GM21528 (cell line): Measurements from ENCODE around the gene LRRC30.

ENCODE experiments used
- ATAC-seq: cut with Tn5 transposase; IDR thresholded peaks from one replicate; pipeline ENCODE4 v1.9.1; 2021; ENCODE audit warnings: mild to moderate bottlenecking, moderate library complexity; ENCODE audit not compliant: unreplicated experiment, low FRiP score

Gene LRRC30

DNA sequence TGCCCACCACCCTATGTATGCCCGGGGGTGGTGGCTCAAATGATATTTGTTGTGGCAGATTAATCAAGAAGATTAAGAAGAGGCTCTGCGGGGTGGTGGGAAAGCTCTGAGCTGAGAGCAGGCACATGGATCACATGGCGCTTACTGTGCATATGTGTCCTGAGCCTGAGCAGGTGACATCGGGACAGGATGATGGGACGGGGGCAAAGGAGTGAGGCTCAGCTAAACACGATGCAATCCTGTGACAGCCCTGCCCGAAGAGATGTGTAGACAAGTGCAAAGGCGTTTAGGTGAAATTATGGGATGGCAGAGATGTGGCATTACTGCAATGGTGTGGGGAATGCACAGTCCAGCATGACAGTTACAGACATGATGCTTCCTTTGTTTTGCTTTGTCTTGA lies 6.0 kb downstream of the LRRC30 start:
- ATAC-seq, result no peak

DNA sequence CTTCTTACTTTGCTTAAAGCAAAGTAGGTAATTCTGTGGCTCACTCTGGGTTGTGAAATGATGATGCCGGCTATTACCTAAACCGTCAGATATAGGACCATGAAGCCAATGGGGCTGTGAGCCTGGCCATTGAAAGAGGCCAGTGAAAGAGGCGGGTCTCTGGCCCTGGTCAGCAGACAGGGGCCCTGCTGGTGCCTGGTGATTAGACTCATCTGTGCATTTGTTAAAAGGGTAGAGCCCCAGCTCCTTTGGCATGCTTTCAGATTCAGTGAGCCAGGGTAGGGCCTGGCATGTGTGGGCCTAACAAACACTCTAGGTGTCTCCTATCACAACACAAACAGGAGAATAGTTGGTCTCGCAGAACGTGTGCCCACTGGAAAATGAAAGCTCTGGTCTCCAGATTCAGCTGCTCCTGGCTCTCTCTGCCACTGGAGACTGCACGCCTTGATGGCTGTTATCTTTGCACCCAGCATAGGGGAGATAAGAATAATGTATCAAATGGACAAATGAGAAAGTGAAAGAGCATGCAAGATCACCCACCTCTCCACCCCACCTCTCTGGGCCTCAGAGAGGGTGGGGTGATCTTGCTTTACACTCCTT lies 6.9 kb downstream of the LRRC30 start:
- no peak for ATAC-seq

DNA sequence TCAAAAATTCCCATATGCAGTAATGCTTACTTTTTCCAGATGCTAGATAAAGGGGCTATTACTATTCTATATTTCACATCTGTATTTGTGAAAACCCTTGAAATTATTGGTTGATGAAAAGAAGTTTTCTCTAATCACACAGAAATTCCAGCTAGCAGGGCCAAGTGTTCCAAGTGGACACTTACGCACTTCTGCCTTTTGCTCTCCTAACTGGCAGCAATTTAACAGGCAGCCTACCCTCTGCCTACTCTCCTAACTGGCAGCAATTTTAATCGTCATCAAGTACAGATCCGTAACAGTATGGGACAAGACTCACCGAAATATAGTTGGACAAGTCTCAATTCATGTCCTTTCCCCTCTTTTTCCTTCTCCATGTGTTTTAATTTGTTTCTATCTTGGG lies 12.0 kb downstream of the LRRC30 start:
- ATAC-seq, result no peak

GRCh38 chr18:7248877-7249276 lies 18.0 kb downstream of the LRRC30 start:
- no peak for ATAC-seq

GRCh38 chr18:7254163-7254562 lies 23.3 kb downstream of the LRRC30 start:
- ATAC-seq, result no peak

DNA sequence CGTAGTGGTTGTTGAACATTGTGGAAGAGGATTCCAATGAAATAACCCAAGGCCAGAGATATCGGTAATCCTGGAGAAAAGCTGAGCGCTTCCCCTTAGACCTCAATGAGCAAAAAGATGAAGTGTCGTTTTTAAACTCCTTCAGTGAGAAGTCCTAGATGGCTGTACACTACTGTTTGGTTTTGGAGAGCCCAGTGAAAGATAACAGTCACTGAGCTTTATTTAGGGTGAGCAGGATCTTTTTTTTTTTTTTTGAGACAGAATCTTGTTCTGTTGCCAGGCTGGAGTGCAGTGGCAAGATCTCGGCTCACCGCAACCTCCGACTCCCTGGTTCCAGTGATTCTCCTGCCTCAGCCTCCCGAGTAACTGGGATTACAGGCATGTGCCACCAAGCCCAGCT lies 24.2 kb downstream of the LRRC30 start:
- ATAC-seq, result no peak

DNA sequence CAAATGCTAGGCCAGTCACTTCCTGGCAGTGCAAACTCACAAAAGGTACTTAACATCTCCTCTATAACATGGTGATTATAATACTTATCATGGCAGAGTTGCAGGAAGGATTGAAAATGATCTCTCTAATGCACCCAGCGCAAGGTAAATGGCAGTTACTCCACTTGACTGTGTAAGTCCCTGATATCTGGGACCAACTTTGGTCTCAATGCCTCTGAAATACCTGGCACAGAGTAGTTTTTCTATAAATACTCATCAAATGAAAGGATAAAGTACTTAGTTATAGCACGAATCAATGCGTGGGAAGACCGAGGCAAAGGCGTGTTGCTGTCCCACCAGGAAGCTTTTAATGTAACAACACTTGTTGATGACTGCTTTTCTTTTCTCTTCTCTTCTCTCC lies 24.8 kb downstream of the LRRC30 start:
- no peak for ATAC-seq

DNA sequence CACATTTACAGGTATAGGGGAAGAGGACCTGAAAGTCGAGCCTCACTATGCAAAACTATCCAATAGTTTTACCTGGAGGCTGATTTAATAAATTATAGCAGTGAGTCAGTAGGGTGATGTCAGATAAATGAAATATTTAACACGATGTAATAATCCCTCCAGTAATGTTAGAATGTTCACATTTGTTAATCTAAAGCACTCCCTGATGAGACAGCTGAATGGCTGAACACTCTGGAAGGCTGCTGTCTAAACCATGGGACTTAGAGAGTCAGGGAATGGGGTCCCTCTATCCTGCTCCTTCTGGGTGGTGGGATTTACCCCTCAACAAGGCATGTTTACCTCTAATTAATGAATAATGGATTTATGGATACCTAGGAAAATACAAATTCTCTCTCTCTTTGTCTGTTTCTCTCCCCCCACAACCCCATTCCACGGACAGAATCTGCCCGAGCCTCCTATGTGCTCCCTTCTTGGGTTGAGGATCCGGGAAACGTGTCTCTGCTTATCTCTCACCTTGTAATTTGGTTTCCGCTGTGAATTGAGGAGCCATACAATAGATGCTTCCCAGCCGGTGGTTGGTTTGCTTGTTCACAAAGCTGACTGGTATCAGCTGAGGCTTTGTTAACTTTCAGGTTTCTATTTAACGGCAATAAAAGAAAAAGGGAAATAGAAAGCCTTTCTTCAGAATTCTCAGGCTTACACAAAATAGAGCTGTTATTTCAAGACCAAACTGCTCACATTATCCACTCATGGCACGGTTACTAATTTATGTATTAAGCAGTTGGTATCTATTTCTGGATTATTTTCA lies 25.9 kb downstream of the LRRC30 start:
- no peak for ATAC-seq

DNA sequence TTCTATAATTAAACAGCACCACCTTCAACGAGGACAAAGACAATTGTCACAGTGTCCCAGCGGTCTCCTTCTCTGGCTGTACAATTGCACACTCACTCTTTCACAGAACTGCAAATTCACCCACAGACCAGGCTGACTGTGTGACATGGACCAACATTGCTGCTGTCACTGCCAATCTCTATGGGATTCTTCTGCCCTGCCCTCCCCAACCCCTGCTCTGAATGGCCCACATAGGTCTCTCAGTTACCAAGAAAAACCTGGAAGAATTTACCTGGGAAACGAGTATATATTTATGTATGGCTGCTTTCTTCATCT lies 26.5 kb downstream of the LRRC30 start:
- no peak for ATAC-seq

DNA sequence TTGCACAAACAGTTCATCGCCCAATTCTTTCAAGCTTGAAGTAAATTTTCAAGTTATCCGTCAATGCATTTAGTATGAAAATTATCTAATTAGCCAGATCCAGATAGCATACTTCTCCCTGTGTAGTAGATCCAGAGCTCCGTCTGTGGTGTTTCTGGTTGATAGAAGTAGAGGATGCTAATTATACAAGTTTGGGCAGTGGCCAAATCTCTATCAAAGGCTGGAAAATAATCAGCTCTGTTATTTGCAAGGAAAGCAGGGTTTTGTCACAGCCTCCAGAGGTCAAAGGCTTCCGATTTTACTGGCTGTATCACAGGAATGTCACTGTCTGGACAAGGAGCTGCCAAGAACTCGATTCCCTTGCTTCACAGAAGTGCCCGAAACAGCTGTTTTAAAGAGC lies 28.6 kb downstream of the LRRC30 start:
- ATAC-seq, result no peak

DNA sequence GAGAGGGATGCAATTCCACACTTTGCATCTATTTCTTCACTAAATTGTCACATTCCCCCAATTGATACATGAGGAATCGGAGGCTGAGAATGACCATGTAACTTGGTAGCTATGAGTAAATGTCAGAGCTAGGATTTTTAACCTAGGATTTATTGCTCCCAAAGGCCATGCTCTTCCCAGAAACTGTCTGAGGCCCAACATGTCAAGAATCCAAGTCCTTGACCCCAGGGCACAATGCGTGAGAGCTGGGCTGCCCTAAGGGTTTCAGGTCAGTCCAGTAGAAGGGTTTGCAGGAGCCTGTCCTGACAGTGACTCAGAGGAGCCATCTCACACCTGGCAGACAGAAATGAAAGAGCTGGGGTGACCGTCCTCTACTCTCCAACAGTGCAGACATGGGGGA lies 30.3 kb downstream of the LRRC30 start:
- ATAC-seq, result no peak

GRCh38 chr18:7267973-7268372 lies 37.1 kb downstream of the LRRC30 start:
- ATAC-seq, result no peak

- ATAC-seq, result no peak
Observed at GRCh38 chr18:7269942-7270341, 39.1 kb downstream of the LRRC30 start.

- no peak for ATAC-seq
Observed at GRCh38 chr18:7272311-7273049, 41.6 kb downstream of the LRRC30 start.

GRCh38 chr18:7273301-7273921 lies 42.5 kb downstream of the LRRC30 start:
- no peak for ATAC-seq

GRCh38 chr18:7281579-7281978 lies 50.7 kb downstream of the LRRC30 start:
- ATAC-seq, result no peak
